Progenitor cell of endocrine pancreas (in vitro differentiated cells): ENCODE results near the gene GYPC. TPM values are rescaled to one million over a fixed set of nuclear protein-coding genes. Genes with fewer than 3 reads are reported as not detected.
A peak's percentile ranks its signal among the peaks of the same experiment; 100 is the strongest.

ENCODE experiments used
- DNase-seq: peaks from one replicate; pipeline ENCODE4 v3.0.0; 2021; ENCODE audit warnings: low spot score; ENCODE audit not compliant: unreplicated experiment
- H3K27ac Mint-ChIP-seq: 2 replicates; pipeline ENCODE4 v1.8.0; 2021; ENCODE audit warnings: mild to moderate bottlenecking, moderate library complexity, mixed read lengths
- H3K27me3 Mint-ChIP-seq: 2 replicates; pipeline ENCODE4 v1.8.0; 2021; ENCODE audit warnings: mixed read lengths
- H3K36me3 Mint-ChIP-seq: 2 replicates; pipeline ENCODE4 v1.8.0; 2022; ENCODE audit warnings: mixed read lengths; ENCODE audit not compliant: insufficient read depth
- H3K4me1 Mint-ChIP-seq: 2 replicates; pipeline ENCODE4 v1.8.0; 2021; ENCODE audit warnings: low read depth, mixed read lengths
- H3K4me3 Mint-ChIP-seq: 2 replicates; pipeline ENCODE4 v1.8.0; 2021; ENCODE audit warnings: low read depth, mild to moderate bottlenecking, moderate library complexity, mixed read lengths
- H3K9me3 Mint-ChIP-seq: 2 replicates; pipeline ENCODE4 v1.8.0; 2021; ENCODE audit warnings: low read depth, mixed read lengths
- long read RNA-seq: library from polyadenylated mRNA; unstranded; transcript quantifications from one replicate; pipeline ENCODE4 v2.0.0, GENCODE V29; 2020
- total RNA-seq: library from RNA; stranded (reverse); gene quantifications from 2 replicates; pipeline ENCODE4 v1.2.1, GENCODE V29; 2021
- TF ChIP-seq, protein P1 (sequence below): fragments of 200-600 bp; sonication (generic); IDR thresholded peaks from one replicate; pipeline ENCODE4 v1.5.0; 2021; ENCODE audit warnings: antibody characterized with exemption, mild to moderate bottlenecking; ENCODE audit not compliant: unreplicated experiment

GYPC gene, protein sequence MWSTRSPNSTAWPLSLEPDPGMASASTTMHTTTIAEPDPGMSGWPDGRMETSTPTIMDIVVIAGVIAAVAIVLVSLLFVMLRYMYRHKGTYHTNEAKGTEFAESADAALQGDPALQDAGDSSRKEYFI
- total RNA-seq: 29.5 and 34.5 TPM in 2 replicates
- long read RNA-seq, partial matches to known transcripts: 1 of 1 reads
- long read RNA-seq, other reads (novel, unspliced or antisense): 0 of 1 reads

DNA sequence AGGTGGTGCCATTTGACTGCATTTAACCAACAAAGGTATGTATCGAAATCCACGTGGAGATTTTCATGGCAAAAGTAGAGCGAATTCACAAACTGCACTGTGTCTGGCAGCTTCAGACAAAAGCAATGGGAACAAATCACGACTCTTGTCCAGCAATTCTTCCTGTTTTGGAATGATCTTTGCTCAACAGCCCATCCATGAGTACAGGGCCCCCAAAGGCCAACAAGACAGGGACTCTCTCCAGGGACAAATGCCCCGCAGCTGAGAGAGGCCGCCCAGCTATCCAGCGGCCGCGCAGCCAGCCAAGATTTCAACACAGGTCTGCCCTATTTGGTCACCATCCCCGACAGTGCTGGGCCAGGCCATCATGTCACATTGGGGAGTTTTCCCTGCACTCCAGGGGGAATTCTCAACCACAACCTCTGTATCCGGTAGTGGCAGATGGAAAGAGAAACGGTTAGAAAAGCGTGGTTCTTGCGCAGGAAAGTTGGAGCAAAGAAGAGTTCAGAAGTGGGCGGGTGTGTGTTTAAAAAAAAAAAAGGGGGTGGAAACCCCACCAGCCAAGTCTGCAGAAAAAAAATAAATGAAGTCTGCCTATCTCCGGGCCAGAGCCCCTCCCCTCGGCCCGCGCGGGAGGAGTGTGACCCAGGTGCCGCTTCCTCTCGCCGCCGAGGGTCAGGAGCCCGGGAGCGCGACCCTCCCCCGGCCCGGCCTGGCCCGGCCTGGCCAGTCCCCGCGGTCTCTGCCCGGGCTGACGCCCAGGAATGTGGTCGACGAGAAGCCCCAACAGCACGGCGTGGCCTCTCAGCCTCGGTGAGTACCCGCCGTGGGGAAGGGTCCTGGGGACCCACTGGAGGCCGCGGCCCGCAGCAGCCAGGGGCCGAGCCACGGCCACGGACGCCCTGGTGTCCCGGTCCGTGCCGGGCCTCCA lies at the start of gene GYPC:
TSS of gene GYPC (plus strand) at position 659 of the 931 bp plus-strand sequence. CDS start at position 765, 106 bp downstream.
- peaks cover 36% of the 10 kb centered on the region for H3K4me1 Mint-ChIP-seq
- TF ChIP-seq, protein P1, sequence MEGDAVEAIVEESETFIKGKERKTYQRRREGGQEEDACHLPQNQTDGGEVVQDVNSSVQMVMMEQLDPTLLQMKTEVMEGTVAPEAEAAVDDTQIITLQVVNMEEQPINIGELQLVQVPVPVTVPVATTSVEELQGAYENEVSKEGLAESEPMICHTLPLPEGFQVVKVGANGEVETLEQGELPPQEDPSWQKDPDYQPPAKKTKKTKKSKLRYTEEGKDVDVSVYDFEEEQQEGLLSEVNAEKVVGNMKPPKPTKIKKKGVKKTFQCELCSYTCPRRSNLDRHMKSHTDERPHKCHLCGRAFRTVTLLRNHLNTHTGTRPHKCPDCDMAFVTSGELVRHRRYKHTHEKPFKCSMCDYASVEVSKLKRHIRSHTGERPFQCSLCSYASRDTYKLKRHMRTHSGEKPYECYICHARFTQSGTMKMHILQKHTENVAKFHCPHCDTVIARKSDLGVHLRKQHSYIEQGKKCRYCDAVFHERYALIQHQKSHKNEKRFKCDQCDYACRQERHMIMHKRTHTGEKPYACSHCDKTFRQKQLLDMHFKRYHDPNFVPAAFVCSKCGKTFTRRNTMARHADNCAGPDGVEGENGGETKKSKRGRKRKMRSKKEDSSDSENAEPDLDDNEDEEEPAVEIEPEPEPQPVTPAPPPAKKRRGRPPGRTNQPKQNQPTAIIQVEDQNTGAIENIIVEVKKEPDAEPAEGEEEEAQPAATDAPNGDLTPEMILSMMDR: no peak
- peak; percentile 59 for DNase-seq
- H3K27me3 Mint-ChIP-seq: peaks cover 12% of the 10 kb centered on the region
- no peaks in the 10 kb centered on the region for H3K36me3 Mint-ChIP-seq
- peaks cover 2% of the 10 kb centered on the region for H3K9me3 Mint-ChIP-seq
- H3K4me3 Mint-ChIP-seq: peak within 1 kb of the TSS; percentile 85
- peak within 1 kb of the TSS; percentile 93 for H3K27ac Mint-ChIP-seq

DNA sequence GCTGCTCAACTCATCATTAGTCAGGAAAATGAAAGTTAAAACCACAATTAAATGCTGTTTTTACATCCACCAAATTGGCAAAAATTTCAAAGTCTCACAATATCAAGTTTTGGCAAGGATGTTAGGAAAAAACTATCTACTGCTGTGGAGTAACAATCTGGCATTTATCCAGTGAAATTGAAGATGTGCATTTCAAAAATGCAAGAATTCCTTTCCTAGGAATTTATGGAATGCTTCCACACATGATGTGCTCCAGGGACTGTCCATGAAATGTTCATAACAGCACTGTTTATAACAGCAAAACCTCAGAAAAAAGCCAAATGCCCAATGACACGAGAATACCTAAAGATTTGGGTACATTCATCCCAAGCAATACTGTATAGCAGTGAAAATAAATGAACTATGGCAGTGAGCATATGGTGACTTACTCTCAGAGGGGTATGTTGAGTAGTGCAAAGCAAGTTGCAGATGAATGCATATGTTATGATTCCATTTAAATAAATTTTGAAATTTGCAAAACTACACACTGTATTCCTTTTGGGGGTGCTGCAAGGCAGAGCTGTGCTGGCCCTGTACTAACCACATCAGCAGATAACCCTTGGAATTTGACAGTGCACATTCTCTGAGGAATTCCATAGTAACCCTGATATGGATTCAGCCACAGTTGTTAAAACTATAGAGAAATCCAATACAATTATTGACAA lies 41.3 kb upstream of the GYPC start:
- no peaks in the 10 kb centered on the region for H3K36me3 Mint-ChIP-seq
- no peak overlapping the region for H3K4me3 Mint-ChIP-seq

DNA sequence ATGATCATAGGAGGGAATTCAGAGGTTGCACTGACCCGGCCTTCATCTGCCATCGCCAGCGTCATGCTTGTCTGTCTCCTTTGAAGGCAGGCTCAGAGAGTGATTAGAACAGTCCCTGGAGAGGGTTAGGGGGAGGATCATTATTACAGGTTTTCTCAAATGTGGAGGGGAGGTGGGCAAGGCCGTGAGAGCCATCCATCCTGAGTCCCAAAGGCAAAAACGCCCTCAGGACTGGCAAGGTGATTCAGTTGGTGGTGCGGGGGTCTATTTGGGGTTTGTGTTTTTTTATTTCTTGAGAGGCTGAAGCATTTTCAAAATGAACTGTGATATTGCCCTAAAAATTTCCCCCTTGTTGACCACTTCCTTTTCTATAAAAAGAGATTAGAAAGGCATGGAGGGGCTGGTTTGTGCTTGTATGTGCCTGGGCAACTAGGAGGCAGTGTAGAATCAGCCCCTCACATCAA lies 39.3 kb upstream of the GYPC start:
- no peaks in the 10 kb centered on the region for H3K36me3 Mint-ChIP-seq
- H3K27me3 Mint-ChIP-seq: peaks cover 3% of the 10 kb centered on the region
- H3K4me1 Mint-ChIP-seq: no peaks in the 10 kb centered on the region
- TF ChIP-seq, protein P1: no peak
- peaks cover 2% of the 10 kb centered on the region for H3K9me3 Mint-ChIP-seq
- H3K27ac Mint-ChIP-seq: no peak overlapping the region
- H3K4me3 Mint-ChIP-seq: no peak overlapping the region
- no peak for DNase-seq

More for the DNA sequence above, 41.3 kb upstream of the GYPC start:
- Mint-ChIP-seq H3K4me1 (no peaks in the 10 kb centered on the region), H3K9me3 (no peaks in the 10 kb centered on the region), H3K27ac (no peak overlapping the region), H3K27me3 (peaks cover 3% of the 10 kb centered on the region)
- DNase-seq: no peak
- TF ChIP-seq, protein P1: no peak

DNA sequence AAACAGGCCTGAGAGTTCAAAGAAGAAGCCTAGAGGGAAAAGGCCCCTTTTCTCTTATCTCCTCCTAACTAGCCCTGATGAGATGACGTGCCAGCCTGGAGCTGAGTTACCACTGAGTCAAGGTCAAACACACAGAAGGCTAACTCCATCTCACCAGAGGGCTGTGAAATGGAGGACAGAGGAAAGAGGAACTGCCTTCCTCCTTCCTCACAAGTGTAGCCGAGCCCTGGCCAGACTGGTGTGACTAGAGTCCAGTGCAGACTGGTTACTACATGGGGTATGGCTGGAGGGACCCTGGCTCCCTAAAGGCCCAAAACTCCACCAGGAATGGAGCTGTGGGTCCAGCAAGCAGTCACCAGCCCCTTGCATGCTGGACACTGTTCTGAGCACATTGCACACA lies 35.7 kb upstream of the GYPC start:
- H3K4me3 Mint-ChIP-seq: no peak overlapping the region

More for the DNA sequence above, 35.7 kb upstream of the GYPC start:
- Mint-ChIP-seq H3K27ac (no peak overlapping the region), H3K9me3 (peaks cover 3% of the 10 kb centered on the region), H3K4me1 (no peaks in the 10 kb centered on the region), H3K27me3 (peaks cover 3% of the 10 kb centered on the region), H3K36me3 (no peaks in the 10 kb centered on the region)
- DNase-seq: no peak
- TF ChIP-seq, protein P1: no peak
